ENCODE measurements around the gene C10orf67. TPM values are rescaled to one million over a fixed set of nuclear protein-coding genes. Genes with fewer than 3 reads are reported as not detected.
"Not testable (repeated sequence)": the region's sequence is repeated elsewhere in the genome, so short reads cannot be mapped to it uniquely, and the experiment has no call there.

Gene C10orf67
- total RNA-seq (ENCODE audit: low replicate concordance) = 0.12 and 0.17 TPM in 2 replicates
- long read RNA-seq = 0 reads

DNA sequence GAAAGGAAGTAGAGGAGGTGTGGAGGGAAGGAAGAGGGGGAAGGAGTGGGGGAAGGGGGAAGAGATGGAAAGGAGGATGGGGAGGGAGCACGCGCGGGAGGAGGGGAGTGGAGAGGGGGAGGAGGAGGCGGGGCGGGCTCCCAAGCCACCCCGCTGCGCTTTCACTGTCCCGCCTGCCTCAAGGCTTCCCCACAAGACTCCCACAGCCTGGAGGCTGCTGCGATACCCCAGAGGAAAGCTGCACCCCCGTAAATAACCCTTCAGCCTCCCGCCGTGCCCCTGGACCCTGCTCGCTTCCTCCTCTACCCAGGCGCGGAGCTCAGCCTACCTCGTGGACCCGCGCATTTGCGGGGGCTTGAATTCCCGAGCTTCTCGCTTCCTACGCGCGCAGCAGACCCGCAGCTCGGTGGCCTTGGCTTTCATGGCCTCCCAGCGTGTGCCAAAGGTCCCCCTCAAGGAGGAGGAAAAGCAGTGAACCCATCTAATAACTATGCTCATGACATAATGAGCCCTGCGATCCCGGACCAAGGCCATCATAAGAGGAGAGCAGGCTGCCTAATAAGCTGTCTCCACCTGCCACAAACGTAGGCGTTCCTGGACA lies at the start of gene C10orf67:
Gene C10orf67 (minus strand): TSS at position 557 of the 601 bp plus-strand sequence. CDS start 23 bp downstream, at position 534.
- H3K36me3 Mint-ChIP-seq = no peaks in the 10 kb centered on the region
- no peaks in the 10 kb centered on the region for H3K9me3 Mint-ChIP-seq
- TF ChIP-seq, protein P1, sequence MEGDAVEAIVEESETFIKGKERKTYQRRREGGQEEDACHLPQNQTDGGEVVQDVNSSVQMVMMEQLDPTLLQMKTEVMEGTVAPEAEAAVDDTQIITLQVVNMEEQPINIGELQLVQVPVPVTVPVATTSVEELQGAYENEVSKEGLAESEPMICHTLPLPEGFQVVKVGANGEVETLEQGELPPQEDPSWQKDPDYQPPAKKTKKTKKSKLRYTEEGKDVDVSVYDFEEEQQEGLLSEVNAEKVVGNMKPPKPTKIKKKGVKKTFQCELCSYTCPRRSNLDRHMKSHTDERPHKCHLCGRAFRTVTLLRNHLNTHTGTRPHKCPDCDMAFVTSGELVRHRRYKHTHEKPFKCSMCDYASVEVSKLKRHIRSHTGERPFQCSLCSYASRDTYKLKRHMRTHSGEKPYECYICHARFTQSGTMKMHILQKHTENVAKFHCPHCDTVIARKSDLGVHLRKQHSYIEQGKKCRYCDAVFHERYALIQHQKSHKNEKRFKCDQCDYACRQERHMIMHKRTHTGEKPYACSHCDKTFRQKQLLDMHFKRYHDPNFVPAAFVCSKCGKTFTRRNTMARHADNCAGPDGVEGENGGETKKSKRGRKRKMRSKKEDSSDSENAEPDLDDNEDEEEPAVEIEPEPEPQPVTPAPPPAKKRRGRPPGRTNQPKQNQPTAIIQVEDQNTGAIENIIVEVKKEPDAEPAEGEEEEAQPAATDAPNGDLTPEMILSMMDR (conservative IDR thresholded peaks at IDR 0.05) = no peak
- peak; percentile 72 for DNase-seq (ENCODE audit: extremely low spot score, unreplicated experiment)
- peaks cover 9% of the 10 kb centered on the region for H3K4me1 Mint-ChIP-seq (ENCODE audit: unreplicated experiment)
- H3K27ac Mint-ChIP-seq = peak within 1 kb of the TSS; percentile 85
- H3K27me3 Mint-ChIP-seq = peaks cover 21% of the 10 kb centered on the region
- H3K4me3 Mint-ChIP-seq = peak within 1 kb of the TSS; percentile 93

DNA sequence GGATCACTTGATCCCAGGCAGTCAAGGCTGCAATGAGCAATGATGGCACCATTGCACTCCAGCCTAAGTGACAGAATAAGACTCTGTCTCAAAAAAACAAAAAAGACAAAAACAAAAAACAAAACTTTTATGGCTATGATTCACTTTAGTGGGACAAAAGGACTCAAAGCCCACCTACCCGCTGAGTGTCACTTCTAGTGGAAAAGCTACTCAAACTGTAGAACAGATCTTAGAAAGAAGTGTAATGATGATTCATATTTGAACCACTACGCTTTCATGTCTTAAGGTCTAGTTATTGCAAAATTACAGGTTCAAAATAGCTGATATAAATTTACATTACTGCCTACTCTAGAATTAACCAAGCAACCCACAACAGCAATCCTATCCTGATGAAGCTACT lies 47.2 kb upstream of the C10orf67 start:
- TF ChIP-seq, protein P1 (conservative IDR thresholded peaks at IDR 0.05) = no peak
- Mint-ChIP-seq H3K9me3 (peaks cover 3% of the 10 kb centered on the region), H3K4me3 (no peak overlapping the region), H3K36me3 (no peaks in the 10 kb centered on the region), H3K4me1 (ENCODE audit: unreplicated experiment) (no peaks in the 10 kb centered on the region), H3K27ac (no peak overlapping the region), H3K27me3 (no peaks in the 10 kb centered on the region)
- DNase-seq (ENCODE audit: extremely low spot score, unreplicated experiment) = no peak

DNA sequence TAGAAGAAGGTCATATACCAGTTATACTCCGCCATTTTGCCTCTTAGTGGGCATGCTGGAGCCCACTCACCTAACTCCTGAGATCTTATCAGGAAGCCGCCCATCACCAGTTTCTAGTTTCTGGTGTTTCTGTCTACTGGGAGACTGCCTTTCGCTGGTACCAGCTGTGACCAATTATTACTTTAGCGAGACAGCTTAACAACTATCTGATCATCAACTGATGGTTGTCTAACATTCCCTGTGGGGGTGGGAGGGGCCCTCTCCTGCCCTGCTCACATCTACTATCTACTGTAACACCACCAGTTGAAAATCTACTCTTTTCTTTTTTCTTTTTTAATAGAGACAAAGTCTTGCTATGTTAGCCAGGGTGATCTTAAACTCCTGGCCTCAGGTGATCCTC lies 46.2 kb upstream of the C10orf67 start:
- Mint-ChIP-seq H3K9me3 (peaks cover 3% of the 10 kb centered on the region), H3K27me3 (no peaks in the 10 kb centered on the region), H3K36me3 (no peaks in the 10 kb centered on the region), H3K27ac (no peak overlapping the region), H3K4me1 (ENCODE audit: unreplicated experiment) (no peaks in the 10 kb centered on the region), H3K4me3 (no peak overlapping the region)
- TF ChIP-seq, protein P1 (conservative IDR thresholded peaks at IDR 0.05) = no peak
- DNase-seq (ENCODE audit: extremely low spot score, unreplicated experiment) = no peak

DNA sequence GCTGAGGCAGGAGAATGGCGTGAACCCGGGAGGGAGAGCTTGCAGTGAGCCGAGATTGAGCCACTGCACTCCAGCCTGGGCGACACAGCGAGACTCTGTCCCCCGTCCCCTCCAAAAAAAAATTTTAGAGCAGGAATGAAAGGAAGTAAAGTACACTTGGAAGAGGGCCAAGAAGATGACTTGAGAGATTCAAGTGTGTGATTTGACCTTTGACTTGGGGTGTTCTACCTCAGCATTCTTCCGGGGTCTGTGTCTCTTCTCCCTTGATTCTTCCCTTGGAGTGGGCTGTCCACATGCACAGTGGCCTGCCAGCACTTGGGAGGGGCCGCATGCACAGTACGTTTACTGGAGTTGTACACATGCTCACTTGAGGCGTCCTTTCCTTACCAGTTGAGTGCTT lies 45.8 kb upstream of the C10orf67 start:
- H3K9me3 Mint-ChIP-seq = not testable (repeated sequence)

DNA sequence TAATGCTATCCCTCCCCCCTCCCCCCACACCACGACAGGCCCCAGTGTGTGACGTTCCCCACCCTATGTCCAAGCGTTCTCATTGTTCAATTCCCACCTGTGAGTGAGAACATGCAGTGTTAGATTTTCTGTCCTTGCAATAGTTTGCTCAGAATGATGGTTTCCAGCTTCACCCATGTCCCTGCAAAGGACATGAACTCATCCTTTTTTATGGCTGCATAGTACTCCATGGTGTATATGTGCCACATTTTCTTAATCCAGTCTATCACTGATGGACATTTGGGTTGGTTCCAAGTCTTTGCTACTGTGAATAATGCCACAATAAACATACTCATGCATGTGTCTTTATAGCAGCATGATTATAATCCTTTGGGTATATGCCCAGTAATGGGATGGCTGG lies 42.9 kb upstream of the C10orf67 start:
- not testable (repeated sequence) for H3K36me3 Mint-ChIP-seq; H3K4me3 Mint-ChIP-seq; DNase-seq (ENCODE audit: extremely low spot score, unreplicated experiment); H3K4me1 Mint-ChIP-seq (ENCODE audit: unreplicated experiment); H3K27me3 Mint-ChIP-seq; H3K9me3 Mint-ChIP-seq; H3K27ac Mint-ChIP-seq

More for the DNA sequence above, 45.8 kb upstream of the C10orf67 start:
- not testable (repeated sequence) for H3K36me3 Mint-ChIP-seq; H3K27me3 Mint-ChIP-seq; H3K4me1 Mint-ChIP-seq (ENCODE audit: unreplicated experiment); H3K27ac Mint-ChIP-seq; DNase-seq (ENCODE audit: extremely low spot score, unreplicated experiment); H3K4me3 Mint-ChIP-seq

DNA sequence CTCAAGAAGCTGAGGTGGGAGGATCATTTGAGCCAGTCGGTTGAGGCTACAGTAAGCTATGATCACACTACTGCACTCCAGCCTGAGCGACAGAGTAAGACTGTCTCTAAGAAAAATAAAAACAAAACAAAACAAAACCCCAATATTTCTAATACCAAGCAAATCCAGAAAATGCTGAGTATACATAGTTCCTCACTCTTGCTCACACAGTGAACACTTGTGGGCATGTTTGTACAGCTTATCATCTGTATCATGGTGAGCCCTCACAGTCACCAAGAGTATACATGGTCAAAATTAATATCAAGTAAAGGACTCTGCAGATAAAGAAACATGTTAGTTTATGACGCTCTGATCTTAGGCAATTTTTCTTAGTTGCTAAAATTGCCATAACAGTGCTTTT lies 41.5 kb upstream of the C10orf67 start:
- TF ChIP-seq, protein P1 (conservative IDR thresholded peaks at IDR 0.05) = no peak
- no peaks in the 10 kb centered on the region for H3K4me1 Mint-ChIP-seq (ENCODE audit: unreplicated experiment)
- H3K9me3 Mint-ChIP-seq = peaks cover 8% of the 10 kb centered on the region
- no peak overlapping the region for H3K27ac Mint-ChIP-seq
- no peak for DNase-seq (ENCODE audit: extremely low spot score, unreplicated experiment)
- H3K4me3 Mint-ChIP-seq = no peak overlapping the region
- no peaks in the 10 kb centered on the region for H3K27me3 Mint-ChIP-seq
- no peaks in the 10 kb centered on the region for H3K36me3 Mint-ChIP-seq
